T-helper 1 cell treated with Interleukin-12 subunit alpha and Interleukin-12 subunit beta and Interleukin-4 antibody, amounts not matched to agents 30 ng/mL and 1 ng/mL, for 36 hours (primary cell): ENCODE measurements around the gene MZF1. TPM values are rescaled to one million over a fixed set of nuclear protein-coding genes. Genes with fewer than 3 reads are reported as not detected.
"Not testable (repeated sequence)": the region's sequence is repeated elsewhere in the genome, so short reads cannot be mapped to it uniquely, and the experiment has no call there.

Experiments
- intact Hi-C: fragments of 100-400 bp; cut with micrococcal nuclease; formaldehyde crosslinking; loops from one replicate; pipeline ENCODE4 v1.15.1; 2024
- total RNA-seq: library from RNA; stranded (reverse); gene quantifications from 2 replicates; pipeline ENCODE4 v1.2.3, GENCODE V29; 2022

The MZF1 gene
- 27.5 and 28.7 TPM in 2 replicates for total RNA-seq

DNA sequence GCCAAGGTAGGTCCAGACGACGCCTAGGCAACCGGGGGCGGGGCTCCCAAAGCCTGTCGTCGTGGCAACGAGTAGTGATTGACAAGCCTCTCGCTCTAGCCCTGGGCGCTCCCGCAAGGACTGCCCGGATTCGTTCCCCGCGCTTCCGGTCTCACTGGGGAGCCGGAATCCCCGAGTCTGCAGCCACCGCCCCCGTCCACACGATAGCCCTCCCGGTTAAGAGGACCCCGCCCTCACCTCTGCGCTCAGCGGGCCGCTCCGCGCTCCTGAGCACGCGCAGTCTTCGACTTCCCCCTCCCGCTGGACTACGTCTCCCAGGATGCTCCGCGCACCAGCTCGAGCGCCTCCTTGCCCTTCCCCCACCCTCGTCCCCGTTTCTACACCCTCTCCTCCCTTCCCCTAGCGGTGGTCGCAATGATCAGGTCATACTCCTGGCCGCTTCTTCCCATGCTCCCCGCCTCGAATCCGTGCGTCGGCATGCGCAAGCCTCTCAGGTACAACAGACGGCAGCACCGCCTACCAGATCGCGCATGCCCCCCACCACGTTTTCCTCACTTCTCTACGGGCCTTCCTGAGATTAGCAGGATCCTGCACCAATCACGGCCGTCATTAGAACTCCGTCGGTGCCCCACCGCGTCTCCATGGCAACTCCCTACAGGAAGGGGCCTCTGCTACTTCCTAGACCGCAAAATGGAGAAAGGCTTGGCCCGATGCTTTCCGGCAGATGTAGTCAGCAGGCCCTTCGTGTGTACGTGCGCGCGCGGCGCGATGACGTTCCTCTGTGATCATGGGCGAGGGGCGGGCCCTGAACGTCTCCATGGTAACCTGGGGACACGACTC, at the start of gene MZF1:
Gene MZF1, minus strand, starts transcription at position 518 of the 840 bp plus-strand sequence. CDS start 1,946 bp downstream, outside the sequence.
- intact Hi-C loops: loop anchor here (1.0 kb wide), 11 partner anchors 14 to 192 kb away; partner anchors contain the start of genes TRIM28, ZBTB45, ZNF132 and ZNF324

DNA sequence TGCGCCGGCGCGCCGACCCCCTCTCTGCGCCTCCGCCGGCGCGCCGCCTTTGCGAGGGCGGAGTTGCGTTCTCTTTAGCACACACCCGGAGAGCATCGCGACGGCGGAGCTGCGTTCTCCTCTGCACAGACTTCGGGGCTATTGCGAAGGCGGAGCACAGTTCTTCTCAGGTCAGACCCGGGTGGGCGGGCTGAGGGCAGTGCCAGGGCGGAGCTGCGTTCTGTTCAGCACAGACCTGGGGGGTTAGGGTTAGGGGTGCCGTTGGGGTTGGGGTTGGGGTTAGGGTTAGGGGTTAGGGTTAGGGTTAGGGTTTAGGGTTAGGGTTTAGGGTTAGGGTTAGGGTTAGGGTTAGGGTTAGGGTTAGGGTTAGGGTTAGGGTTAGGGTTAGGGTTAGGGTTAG, 34.1 kb upstream of the MZF1 start:
- intact Hi-C loops: not testable (repeated sequence)

DNA sequence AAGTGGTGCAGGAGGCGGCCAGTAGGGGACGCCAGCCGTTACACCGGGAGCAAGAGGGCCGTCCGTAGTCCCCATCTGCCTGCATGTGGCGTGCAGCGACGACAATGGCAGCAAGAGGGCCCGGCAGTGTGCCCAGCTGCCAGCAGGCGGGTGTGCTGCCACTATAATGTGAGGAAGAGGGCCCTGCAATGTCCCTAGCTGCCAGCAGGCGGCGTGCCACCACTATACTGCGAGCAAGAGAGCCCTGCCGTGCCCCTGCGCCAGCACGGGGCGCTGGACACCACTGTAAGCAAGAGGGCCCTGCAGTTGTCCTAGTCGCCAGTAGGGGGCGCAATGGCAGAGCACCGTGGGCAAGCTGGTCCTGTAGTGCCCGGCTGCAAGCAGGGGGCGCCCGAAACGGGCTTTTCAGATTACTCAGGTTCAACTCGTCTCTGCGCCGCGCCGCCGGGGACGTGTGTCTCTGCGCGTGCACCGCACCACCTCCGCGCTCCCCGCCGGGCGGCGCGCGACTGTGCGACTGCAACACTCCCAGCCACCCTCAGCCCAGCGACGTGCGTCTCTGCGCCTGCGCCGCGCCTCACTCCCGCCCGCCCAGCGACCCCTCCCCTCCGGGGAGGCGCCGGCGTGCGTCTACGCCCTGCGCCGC, 33.2 kb upstream of the MZF1 start:
- intact Hi-C loops: not testable (repeated sequence)

DNA sequence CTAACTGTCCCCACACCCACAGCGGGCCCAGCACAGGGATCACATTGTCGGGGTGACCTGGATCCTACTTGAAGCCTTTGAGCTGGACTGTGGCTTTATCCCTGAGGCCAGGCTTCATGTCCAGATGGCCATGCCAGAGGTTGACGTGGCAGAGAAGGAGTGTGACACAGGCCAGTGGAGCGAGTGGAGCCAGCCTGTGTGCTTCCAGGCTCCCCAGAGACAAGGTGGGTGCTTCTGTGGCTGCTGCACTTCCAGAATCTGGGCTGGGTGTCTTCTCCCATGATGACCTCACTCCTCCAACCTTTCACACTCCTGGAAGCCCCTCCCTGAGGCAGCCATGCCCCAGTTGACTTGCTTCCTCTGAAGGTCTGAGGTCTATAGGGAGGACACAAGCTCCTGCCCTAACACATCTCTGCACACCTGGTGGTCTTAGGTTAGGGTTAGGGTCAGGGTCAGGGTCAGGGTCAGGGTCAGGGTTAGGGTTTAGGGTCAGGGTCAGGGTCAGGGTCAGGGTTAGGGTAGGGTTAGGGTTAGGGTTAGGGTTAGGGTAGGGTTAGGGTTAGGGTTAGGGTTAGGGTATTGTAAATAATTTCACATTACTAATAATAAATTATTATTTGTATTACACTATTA, 13.1 kb upstream of the MZF1 start:
- intact Hi-C loops: no loop called here

DNA sequence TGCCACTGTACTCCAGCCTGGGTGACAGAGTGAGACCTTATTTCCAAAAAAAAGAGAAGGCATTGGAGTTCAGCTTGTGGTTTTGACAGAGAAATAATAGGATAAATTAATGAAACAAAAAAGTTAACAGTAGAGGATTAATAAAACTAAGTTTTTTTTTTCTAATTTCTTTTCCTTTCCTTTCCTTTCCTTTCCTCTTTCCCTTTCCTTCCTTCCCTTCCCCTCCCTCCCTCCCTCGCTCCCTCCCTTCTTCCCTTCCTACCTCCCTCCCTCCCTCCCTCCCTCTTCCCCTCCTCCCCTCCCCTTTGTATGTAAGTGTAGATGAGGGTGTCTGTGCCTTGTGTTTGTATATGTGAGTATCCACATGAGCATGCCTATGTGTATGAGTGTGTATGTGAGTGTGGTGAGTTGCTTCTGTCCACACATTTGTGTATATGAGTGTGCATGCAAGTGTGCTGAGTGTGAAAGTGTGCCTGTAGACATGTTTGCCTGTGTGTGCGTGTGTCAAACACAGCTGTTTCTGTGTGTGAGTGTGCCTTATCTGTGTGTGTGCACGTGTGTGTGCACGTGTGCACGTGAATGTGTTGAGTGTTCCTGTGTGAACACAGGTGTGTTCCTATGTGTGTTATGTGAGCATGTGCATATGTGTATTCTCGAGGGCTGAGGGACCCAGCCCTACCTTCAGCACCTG, 12.5 kb upstream of the MZF1 start:
- intact Hi-C loops: no loop called here

DNA sequence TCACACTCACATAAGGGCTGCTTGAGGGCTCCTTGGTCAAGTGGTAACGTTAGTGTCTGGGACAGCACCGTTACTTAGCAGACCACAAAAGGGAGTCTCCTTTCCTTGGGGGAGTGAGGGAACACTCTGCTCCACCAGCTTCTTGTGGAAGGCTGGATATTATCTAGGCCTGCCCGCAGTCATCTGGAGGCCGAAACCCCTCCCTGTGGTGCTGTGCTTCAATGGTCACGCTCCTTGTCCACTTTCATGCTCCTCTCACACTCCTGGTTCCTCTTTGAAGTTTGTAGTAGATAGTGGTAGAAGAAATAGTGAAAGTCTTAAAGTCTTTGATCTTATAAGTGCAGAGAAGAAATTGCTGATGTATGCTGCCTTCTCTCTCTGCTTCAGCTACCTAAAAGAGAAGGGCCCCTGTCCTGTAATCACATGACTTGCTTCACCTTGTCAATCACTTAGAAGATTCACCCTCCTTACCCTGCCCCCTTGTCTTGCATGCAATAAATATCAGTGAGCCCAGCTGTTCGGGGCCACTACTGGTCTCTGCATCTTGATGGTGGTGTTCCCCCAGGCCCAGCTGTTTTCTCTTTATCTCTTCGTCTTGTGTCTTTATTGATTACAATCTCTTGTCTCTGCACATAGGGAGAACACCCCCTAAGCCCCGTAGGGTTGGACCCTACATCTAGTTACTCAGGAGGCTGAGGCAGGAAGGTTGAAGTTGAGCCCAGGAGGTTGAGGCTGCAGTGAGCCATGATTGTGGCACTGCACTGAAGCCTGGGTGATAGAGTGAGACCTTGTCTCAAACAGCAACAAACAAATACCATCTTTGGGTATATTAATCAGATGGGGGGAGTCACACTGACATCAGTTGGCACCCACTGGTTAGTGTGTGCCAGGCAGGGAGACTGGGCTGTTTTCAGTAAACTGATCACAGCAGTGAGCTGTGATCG, 11.6 kb upstream of the MZF1 start:
- intact Hi-C loops: no loop called here

DNA sequence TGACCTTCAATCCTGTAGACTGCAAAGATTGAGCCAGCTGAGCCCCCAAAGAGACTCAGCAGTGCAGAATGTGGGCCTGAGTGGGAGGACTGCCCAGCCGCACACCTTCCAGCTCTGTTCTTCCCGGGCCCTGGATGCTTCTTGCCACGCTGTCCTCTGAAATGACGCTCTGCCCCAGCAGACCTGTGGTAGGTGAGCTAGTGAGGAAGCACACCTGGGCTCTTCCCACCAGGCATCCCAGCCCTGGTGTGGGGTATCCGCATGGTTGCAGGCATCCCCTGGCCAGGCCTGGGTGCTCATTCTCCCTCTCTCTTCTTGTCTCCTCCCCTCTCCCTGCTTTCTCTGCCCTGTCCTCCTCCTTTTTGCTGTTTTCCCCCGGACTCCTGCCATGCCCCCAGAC, 9.8 kb upstream of the MZF1 start:
- intact Hi-C loops: no loop called here

DNA sequence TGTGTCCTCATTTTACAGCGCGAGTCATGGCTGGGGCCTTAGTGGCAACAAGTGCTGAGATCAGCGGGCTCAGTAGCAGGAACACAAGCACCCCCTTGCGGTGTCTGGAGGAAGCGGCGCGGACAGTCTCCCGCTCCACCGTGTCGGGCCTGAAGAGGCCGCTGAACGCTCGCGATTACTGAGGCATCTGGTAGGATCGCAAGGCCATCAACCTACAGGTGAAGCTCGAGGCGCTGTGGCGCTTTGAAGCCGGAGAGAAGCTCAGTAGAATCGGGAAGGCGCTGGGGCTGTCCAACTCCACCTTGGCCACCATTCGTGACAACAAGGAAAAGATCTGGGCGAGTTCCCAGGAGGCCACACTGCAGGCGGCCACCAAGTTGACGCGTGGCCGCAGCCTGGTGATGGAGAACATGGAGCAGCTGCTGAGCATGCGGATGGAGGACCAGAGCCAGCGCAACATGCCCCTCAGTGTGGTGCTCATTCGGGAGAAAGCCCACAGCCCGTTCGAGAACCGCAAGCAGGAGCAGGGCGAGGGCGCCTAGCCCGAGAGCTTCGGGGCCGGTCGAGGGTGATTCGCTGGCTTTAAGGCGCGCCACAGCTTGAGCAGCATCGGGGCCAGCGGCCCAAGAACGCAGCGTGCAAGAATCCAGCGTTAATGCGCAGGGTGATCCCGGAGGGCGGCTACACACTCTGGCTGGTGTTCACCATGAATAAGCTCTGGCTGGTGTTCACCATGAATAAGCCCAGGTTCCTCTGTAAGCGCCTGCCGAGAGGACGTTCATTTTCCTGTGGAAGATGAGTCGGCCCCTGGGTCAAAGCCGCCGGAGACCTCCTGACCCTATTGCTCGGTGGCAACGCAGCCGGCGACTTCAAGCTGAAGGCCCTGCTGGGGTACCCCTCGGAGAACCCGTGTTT, 8.3 kb upstream of the MZF1 start:
- intact Hi-C loops: loop anchor here (1.0 kb wide), 4 partner anchors 37 to 82 kb away; partner anchors contain the start of genes TRIM28 and ZBTB45

DNA sequence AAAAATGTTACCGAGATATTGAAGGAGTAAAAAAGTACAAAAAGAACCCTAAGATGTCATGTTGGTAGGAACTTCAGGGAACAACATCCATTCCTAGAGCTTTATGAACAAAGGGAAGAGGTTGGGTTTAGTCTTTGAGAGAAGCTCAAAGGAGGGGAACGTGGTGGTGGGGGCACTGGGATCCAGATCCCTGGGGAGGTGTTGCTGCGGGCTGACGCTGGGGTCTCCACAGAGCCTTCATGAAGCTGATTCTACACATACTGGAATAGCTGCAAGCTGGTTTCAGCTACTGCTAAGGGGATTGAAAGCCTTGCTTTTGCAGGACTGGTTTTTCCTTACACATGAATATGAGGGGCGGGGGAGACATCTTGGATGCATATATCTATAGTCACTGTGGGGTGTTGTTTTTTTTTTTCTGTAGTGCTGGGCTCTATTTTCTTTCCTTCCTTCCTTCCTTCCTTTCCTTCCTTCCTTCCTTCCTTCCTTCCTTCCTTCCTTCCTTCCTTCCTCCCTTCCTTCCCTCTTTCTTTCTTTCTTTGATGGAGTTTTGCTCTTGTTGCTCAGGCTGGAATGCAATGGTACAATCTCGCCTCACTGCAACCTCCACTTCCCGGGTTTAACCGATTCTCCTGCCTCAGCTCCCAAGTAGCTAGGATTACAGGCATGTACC, 6.5 kb upstream of the MZF1 start:
- intact Hi-C loops: no loop called here

DNA sequence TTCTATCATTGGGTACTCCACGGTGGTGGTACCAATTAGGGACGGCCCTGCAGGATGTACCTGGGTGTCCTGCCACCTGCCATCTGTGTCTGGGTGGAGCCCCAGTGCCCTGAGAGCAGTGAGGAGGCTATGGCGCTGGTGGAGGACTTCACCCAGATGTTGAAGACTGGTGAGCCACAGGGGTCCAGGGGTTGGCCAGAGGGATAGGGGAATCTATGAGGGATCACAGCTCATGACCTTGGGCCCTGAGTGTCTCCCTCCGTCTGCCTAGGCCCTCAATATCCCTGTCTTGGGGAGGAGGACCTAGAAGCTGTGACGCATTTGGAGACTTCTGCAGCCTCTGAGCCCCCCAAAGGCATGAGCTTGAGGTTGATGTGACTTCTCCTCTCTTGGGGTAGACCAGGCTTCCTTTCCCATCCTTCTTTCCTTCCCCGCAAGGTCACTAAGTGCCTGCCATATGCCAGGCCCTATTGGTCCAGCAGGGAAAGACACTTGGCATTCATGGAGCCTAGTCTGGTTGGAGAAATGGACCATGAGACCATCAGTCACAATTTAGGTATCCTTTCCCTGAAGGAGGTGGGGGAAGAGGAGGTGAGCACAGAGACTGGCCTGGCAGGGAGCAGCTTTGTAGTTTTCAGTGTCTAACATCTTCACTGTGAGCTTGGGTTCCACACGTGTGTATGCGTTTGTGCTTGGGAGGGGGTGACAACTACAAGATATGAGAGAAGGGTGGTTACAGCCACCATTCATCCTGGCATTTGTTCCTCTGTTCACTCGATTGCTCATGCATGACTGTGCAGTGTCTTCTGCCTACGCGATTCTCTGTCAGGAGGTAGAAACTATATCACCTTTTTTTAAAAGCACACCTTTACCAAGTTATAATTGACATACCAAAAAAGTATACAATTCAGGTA, 5.1 kb upstream of the MZF1 start:
- intact Hi-C loops: no loop called here

DNA sequence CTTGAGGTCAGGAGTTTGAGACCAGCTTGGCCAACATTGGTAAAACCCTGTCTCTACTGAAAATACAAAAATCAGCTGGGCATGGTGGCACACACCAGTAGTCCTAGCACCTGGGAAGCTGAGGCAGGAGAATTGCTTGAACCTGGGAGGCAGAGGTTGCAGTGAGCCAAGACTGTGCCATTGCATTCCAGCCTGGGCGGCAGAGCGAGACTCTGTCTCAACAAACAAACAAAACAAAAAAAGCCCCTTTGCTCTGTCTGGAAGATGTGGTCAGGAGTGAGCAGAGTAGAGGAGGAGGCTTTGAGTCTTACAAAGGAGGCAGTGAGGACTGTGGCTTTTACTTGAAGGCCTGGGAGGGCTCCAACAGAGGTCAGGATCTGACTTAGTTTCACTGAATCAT, 4.4 kb upstream of the MZF1 start:
- intact Hi-C loops: not testable (repeated sequence)

DNA sequence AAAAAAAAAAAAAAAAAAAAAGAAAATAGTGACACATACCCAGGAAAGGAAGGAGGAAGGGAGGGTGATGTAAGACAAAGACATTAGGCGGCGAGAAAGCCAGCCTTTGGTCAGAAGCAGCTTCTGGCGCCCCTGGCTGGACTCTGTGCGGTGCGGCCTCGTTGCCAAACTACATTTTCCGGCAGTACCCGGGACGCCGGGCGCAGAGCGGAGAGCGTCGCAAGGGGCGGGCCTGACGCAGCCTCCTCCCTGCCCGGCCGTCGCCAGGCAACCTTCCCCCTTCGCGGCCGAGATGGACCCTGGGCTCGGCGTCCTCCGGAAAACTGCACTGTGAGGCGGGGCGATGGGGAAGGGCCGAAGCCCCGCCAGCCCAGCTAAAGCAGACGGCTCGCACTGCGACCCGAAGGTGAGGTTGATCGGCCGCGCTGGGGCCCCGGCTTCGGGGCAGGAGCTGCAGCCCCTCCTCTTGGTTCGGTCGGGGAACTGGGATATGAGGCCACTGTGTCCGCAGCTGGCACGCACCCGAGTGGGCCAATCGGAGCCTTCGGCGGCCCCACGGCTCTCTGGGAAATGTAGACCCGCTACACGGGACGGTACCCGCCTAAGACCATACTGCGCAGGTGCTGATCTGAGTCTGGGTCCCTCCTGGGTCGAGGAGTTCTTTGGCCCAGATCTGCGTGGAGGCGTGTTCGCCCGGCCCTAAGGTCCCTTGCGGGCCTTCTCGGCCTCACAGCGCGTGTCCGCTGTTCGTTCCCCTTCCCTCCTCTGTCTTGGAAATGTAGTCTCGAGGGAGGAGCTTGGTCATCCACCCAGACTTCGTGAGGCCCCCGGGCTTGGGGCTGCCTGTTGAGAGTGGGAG, 2.3 kb upstream of the MZF1 start:
- intact Hi-C loops: loop anchor here (1.0 kb wide), 1 partner anchor 124 kb away; the partner anchor contains the start of gene ZNF324B

DNA sequence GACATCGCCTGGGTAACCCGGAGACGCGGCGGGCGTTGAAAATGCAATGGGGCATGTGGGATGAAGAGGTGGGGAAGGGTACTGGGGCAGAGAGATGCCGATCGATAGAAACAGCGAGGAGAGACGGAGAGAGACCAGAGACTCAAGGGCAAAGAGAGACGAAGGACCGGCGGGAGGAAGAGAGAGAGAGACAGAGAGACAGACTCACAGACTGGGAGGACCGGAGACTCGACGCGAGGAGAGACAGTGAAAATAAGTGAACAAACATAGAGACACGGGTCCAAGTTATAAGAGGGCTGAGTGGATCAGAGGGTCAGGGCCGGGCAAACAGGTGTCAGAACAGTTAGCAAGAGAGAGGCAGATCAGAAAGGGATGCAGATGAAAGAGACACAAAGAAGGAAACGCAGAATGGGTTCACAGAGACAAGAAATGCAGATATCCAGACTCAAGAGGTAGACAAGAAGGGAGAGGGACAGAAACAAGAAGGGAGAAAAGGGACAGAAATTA, 576 bp upstream of the MZF1 start:
- intact Hi-C loops: loop anchor here (1.0 kb wide), 10 partner anchors 14 to 192 kb away; partner anchors contain the start of genes TRIM28, ZBTB45, ZNF132 and ZNF324

DNA sequence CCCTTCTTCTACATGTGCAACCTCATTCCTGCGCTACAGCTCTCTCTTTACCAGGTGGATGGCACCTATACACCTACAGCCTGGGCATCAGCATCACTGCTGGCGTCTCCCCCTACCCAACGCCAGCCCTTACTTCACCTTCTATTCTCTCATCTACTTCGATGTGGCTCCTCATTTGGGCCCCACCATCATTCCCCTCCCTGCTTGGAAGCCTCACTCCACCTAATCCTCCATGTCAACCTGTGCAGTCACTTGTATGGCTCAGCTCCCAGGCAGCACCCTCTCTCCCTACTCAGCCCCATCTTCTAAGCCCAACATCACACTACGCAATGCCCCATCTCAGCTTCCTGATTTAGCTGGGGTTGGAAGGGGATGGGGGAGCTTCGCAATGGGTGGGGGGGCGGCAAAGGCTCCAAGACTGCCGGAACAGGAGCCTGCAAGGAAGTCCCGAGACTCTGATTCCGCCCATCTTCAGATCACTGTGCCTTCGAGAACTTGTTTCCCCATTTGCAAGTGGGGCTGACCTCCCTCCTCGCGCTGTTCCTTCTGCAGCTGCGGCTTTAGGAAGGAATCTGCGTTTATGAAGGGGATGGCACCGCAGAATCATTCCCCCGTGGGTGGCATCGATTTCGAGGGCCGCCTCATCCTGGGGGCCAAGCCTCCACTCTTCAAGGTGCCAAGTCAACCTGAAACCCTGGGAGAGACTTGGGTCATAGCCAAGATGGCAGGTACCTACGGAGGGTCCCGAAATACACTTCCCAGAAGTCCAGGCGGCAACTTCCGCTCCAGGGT, 913 bp downstream of the MZF1 start:
- intact Hi-C loops: loop anchor here (1.0 kb wide), 1 partner anchor 164 kb away; the partner anchor contains the start of gene ZNF584

DNA sequence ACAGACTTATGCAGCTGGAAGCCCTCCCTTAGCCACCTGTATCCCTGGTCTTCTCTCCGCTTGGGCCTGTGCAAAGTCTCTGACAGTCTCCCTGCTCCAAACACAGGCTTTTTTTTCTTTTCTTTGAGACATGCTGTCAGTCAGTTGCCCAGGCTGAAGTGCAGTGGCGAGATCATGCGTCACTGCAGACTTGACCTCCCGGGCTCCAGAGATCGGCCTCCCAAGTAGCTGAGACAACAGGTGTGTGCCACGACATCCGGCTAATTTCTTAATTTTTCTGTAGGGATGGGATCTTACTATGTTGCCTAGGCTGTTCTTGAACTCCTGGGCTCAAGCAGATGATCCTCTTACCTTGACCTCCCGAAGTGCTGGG, 1.6 kb downstream of the MZF1 start:
- intact Hi-C loops: no loop called here
